Measurements from ENCODE around the gene BAAT.

BAAT gene

DNA sequence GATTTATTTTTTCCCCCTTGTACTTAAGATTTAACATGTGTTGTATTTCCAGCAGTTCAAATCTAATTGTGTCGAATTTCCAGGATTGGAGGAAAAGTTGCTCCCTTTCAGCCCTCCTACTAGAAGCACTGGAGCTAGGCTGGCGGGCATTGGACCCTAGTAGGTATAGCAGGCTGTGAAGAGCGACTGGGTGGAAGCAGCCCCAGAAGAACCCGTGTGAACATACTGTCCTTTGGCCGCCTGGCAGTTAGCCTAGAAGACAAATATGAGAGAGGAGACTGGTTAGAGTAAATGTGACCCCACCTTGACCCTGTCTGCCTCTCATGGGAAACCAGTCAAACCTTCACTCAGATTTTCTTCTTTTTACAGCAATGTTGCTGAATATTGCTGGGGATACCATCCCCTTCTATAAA, 36.9 kb upstream of the BAAT start:
- H3K4me1 ChIP-seq (ENCODE audit: low read length), result peaks cover 20% of the 10 kb centered on the region
- H3K4me3 ChIP-seq (ENCODE audit: low read length), result no peak overlapping the region
- no peaks in the 10 kb centered on the region for H4K20me1 ChIP-seq (ENCODE audit: insufficient read depth, low read length)
- no peaks in the 10 kb centered on the region for H3K36me3 ChIP-seq (replicated peaks; ENCODE audit: low read depth, low read length)
- H3K4me2 ChIP-seq (ENCODE audit: low read length), result no peak overlapping the region
- no peak overlapping the region for H3K27ac ChIP-seq (ENCODE audit: low read length)
- no peak overlapping the region for H3K9ac ChIP-seq (ENCODE audit: low read length)
- H3K79me2 ChIP-seq (ENCODE audit: low read length), result no peaks in the 10 kb centered on the region
- no peak overlapping the region for H2AFZ ChIP-seq (ENCODE audit: low read depth, low read length)
- no peaks in the 10 kb centered on the region for H3K27me3 ChIP-seq (ENCODE audit: low read depth, low read length)
- H3K9me3 ChIP-seq (ENCODE audit: insufficient read depth, low read length), result no peaks in the 10 kb centered on the region
- TF ChIP-seq EZH2phosphoT487 (IDR thresholded peaks at IDR 0.05; ENCODE audit: low read depth), result no peak
- TF ChIP-seq, protein P1, sequence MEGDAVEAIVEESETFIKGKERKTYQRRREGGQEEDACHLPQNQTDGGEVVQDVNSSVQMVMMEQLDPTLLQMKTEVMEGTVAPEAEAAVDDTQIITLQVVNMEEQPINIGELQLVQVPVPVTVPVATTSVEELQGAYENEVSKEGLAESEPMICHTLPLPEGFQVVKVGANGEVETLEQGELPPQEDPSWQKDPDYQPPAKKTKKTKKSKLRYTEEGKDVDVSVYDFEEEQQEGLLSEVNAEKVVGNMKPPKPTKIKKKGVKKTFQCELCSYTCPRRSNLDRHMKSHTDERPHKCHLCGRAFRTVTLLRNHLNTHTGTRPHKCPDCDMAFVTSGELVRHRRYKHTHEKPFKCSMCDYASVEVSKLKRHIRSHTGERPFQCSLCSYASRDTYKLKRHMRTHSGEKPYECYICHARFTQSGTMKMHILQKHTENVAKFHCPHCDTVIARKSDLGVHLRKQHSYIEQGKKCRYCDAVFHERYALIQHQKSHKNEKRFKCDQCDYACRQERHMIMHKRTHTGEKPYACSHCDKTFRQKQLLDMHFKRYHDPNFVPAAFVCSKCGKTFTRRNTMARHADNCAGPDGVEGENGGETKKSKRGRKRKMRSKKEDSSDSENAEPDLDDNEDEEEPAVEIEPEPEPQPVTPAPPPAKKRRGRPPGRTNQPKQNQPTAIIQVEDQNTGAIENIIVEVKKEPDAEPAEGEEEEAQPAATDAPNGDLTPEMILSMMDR (IDR thresholded peaks at IDR 0.05; ENCODE audit: low read depth, low read length), result no peak

DNA sequence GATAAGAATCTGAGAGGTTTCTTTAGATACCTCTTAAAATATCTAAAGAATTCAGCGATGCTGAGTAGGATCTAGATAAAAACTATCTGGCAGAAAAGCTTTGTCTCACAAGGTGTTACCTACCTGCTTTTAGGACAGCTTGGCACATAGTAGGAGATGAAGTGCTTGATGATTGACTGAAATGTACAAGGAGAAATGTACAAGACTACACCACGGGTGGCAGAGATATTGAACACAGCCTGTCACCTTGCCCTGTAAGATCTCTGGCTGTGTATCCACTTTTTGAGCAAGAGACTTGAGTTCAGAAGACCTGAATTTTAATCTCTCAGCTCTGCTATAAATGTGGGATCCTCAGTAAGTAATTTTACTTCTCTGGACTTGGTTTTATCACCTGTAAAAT, 35.1 kb upstream of the BAAT start:
- Histone ChIP-seq H3K79me2 (ENCODE audit: low read length) (no peaks in the 10 kb centered on the region), H2AFZ (ENCODE audit: low read depth, low read length) (no peak overlapping the region), H3K9ac (ENCODE audit: low read length) (no peak overlapping the region), H3K27me3 (ENCODE audit: low read depth, low read length) (no peaks in the 10 kb centered on the region), H3K9me3 (ENCODE audit: insufficient read depth, low read length) (no peaks in the 10 kb centered on the region), H3K36me3 (replicated peaks; ENCODE audit: low read depth, low read length) (no peaks in the 10 kb centered on the region), H3K27ac (ENCODE audit: low read length) (no peak overlapping the region), H3K4me2 (ENCODE audit: low read length) (0 out of 2 replicates have a peak overlapping the region, but pooled peaks have one; percentile 53), H3K4me3 (ENCODE audit: low read length) (no peak overlapping the region), H4K20me1 (ENCODE audit: insufficient read depth, low read length) (no peaks in the 10 kb centered on the region), H3K4me1 (ENCODE audit: low read length) (peaks cover 20% of the 10 kb centered on the region)
- TF ChIP-seq, protein P1 (IDR thresholded peaks at IDR 0.05; ENCODE audit: low read depth, low read length), result no peak
- TF ChIP-seq EZH2phosphoT487 (IDR thresholded peaks at IDR 0.05; ENCODE audit: low read depth), result no peak

DNA sequence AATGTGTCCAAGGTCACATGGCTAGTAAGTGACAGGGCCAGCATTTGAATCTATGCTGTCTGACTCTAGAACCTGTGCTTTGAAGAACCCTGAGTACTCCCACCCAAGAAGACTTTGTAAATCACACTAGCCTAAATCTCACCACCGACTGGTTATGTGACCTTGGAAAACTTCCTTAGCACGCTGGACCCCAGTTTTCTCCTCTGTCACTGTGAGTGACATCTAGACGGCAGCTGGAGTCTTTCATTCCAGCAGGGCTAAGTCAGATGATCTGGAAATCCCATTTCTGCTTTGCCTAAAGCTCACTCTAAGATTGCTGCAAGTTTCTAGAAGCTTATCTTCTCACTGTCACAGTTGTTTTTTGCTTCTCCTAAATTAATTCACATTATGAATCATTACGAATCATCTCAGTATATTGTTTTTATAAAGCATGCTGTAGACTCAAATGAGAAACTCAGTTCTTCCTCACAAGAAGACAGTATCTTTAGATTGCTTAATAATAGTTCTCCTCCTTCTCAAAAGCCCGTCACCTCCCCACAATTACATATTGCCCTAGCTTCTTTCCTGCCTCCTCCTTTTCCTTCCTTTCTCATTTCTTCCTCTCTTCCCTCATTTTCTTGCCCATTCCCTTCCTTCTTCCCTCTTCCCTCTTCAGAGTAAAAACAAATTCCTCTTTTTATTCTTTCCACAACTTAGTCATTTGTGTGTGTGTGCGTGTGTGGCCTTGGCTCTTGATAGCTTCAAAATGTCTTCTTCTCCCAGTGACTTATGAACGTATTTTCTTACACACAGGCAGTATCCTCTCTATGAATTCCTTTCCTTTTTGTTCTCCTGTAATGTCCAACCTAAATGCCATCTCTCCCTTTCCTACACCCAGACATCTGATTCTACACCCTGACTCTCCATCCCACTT, 34.0 kb upstream of the BAAT start:
- Histone ChIP-seq H3K79me2 (ENCODE audit: low read length) (no peaks in the 10 kb centered on the region), H3K4me3 (ENCODE audit: low read length) (peak overlapping the region; percentile 34), H3K9ac (ENCODE audit: low read length) (peak overlapping the region; percentile 16; the same call in 1 of the 2 replicates), H3K27me3 (ENCODE audit: low read depth, low read length) (no peaks in the 10 kb centered on the region), H3K27ac (ENCODE audit: low read length) (0 out of 2 replicates have a peak overlapping the region, but pooled peaks have one; percentile 10), H3K36me3 (replicated peaks; ENCODE audit: low read depth, low read length) (no peaks in the 10 kb centered on the region), H4K20me1 (ENCODE audit: insufficient read depth, low read length) (no peaks in the 10 kb centered on the region), H3K9me3 (ENCODE audit: insufficient read depth, low read length) (no peaks in the 10 kb centered on the region), H3K4me1 (ENCODE audit: low read length) (peaks cover 20% of the 10 kb centered on the region), H3K4me2 (ENCODE audit: low read length) (peak overlapping the region; percentile 53), H2AFZ (ENCODE audit: low read depth, low read length) (no peak overlapping the region)
- TF ChIP-seq EZH2phosphoT487 (IDR thresholded peaks at IDR 0.05; ENCODE audit: low read depth), result no peak
- TF ChIP-seq, protein P1 (IDR thresholded peaks at IDR 0.05; ENCODE audit: low read depth, low read length), result no peak

GRCh38 chr9:101417977-101418376, 33.2 kb upstream of the BAAT start:
- Histone ChIP-seq H3K79me2 (ENCODE audit: low read length) (no peaks in the 10 kb centered on the region), H3K27me3 (ENCODE audit: low read depth, low read length) (no peaks in the 10 kb centered on the region), H3K4me2 (ENCODE audit: low read length) (no peak overlapping the region), H3K27ac (ENCODE audit: low read length) (no peak overlapping the region), H3K4me1 (ENCODE audit: low read length) (peaks cover 20% of the 10 kb centered on the region), H3K36me3 (replicated peaks; ENCODE audit: low read depth, low read length) (peaks cover 3% of the 10 kb centered on the region), H2AFZ (ENCODE audit: low read depth, low read length) (no peak overlapping the region), H3K9me3 (ENCODE audit: insufficient read depth, low read length) (no peaks in the 10 kb centered on the region), H4K20me1 (ENCODE audit: insufficient read depth, low read length) (no peaks in the 10 kb centered on the region), H3K9ac (ENCODE audit: low read length) (no peak overlapping the region), H3K4me3 (ENCODE audit: low read length) (no peak overlapping the region)
- TF ChIP-seq EZH2phosphoT487 (IDR thresholded peaks at IDR 0.05; ENCODE audit: low read depth), result no peak
- TF ChIP-seq, protein P1 (IDR thresholded peaks at IDR 0.05; ENCODE audit: low read depth, low read length), result no peak

All from OCI-LY3 (cell line).